HUES6 (cell line): Measurements from ENCODE around the gene RBCK1.

Experiments used
- H3K27ac ChIP-seq: 2 replicates; pipeline ENCODE4 v1.7.0; 2013; ENCODE audit warnings: low read depth, mild to moderate bottlenecking, low read length, inconsistent platforms
- H3K27me3 ChIP-seq: 2 replicates; pipeline ENCODE4 v1.6.1; 2013; ENCODE audit warnings: low read length; ENCODE audit not compliant: control insufficient read depth, insufficient read depth
- H3K36me3 ChIP-seq: 2 replicates; pipeline ENCODE4 v1.6.1; 2013; ENCODE audit warnings: low read length; ENCODE audit not compliant: control insufficient read depth, insufficient read depth
- H3K4me1 ChIP-seq: 2 replicates; pipeline ENCODE4 v1.6.1; 2013; ENCODE audit warnings: low read length; ENCODE audit not compliant: control insufficient read depth, insufficient read depth
- H3K4me3 ChIP-seq: 2 replicates; pipeline ENCODE4 v1.5.1; 2013; ENCODE audit warnings: low read depth, low read length
- H3K9ac ChIP-seq: one replicate; pipeline ENCODE4 v1.6.1; 2013; ENCODE audit warnings: mild to moderate bottlenecking, low read length
- H3K9me3 ChIP-seq: 2 replicates; pipeline ENCODE4 v1.6.1; 2013; ENCODE audit warnings: low read depth, low read length; ENCODE audit not compliant: control insufficient read depth, insufficient read depth

Gene RBCK1

DNA sequence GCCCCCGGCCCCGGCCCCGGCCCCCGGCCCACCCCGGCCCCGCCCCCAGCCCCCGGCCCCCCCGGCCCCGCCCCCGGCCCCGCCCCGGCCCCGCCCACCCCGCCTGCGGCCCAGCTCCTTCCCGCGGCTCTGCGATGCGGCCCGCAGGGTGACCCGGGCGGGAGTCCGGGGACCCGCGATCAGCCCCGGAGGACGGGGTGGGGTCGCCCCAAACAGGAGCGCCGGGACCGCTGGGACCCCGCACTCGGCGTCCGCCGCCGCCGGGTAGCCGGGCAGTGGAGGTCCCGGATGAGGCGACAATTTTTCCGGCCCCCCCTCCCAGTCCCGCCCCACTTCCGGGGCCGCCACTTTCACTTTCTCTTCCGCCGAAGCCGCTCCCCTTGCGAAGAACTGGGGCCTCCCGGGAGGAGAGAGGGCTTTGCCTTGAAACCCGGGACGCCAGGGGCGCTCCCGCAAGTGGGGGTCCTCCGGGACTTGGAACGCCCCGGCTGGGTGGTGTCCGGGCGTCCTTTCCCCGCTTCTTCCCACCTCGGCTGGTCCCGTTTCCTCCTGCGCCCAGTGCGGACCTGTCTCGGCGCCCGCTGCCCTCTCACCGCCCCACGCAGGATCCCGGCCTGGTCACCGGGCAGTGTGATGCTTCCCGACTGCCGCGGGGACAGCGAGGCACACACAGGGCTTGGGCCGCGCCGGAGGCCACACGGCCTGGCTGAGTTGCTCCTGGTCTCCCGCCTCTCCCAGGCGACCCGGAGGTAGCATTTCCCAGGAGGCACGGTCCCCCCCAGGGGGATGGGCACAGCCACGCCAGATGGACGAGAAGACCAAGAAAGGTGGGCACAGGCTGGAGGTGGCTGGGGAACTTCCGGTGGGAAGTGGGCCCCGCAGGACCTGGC is at the start of gene RBCK1:
TSS of gene RBCK1 (plus strand) at position 347 of the 890 bp plus-strand sequence. CDS start at position 806, 459 bp downstream.
- Histone ChIP-seq H3K9me3 (peaks cover 10% of the 10 kb centered on the region; the same call in 1 of the 2 replicates), H3K36me3 (peaks cover 32% of the 10 kb centered on the region), H3K27ac (peak within 1 kb of the TSS; percentile 89; the same call in 1 of the 2 replicates), H3K4me3 (peak within 1 kb of the TSS; percentile 100), H3K4me1 (peaks cover 14% of the 10 kb centered on the region), H3K9ac (peak within 1 kb of the TSS; percentile 93), H3K27me3 (no peaks in the 10 kb centered on the region)

DNA sequence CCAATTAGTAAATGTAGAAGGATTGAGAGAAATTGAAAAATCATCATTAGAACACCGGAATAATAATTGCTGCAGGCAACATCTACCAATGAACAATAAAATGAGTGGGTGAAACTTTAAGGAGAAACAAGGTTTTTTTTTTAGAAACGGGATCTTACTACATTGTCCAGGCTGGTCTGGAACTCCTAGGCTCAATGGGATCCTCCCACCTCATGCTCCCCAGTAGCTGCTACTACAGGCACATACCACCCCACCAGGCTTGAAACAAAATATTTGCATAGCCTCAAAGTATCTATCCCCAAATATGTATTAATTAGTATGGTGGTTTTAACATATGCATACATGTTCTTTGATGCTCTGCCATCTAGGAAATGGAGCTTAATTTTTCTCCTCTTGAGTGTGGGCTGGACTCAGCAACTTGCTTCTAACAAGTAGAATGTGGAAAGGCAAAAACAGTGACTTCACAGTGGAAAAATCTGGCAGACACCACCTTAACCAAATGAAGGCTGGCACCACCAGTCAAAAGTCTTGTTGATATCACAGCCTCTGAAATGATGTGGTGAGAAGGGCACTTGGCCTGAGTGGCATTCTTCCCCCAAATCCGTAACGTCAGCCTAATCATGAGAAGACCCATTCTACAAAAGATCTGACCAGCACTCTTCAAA is 49.1 kb upstream of the RBCK1 start:
- no peaks in the 10 kb centered on the region for H3K9me3 ChIP-seq
- H3K36me3 ChIP-seq: no peaks in the 10 kb centered on the region
- no peak overlapping the region for H3K9ac ChIP-seq
- no peak overlapping the region for H3K27ac ChIP-seq
- H3K27me3 ChIP-seq: no peaks in the 10 kb centered on the region
- H3K4me1 ChIP-seq: peaks cover 8% of the 10 kb centered on the region; the same call in 1 of the 2 replicates
- no peak overlapping the region for H3K4me3 ChIP-seq

DNA sequence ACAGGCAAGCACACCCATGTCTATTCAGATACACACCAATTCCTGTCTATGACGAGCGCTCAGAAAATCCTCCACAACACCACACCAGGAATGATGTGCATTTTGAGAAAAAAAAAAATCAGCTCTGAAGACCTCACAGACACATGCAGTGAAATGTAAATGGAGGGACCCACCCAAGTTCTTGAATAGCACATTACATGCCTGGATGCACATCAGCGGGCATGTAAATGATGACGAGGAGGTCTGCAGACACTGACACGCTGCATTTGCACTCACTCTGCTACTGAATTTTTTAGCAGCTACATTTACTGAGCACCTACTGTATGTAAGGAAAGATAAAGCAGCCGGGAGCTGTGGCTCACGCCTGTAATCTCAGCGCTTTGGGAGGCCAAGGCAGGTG is 46.5 kb upstream of the RBCK1 start:
- no peaks in the 10 kb centered on the region for H3K27me3 ChIP-seq
- H3K36me3 ChIP-seq: no peaks in the 10 kb centered on the region
- peaks cover 8% of the 10 kb centered on the region; the same call in 1 of the 2 replicates for H3K4me1 ChIP-seq
- no peak overlapping the region for H3K9ac ChIP-seq
- no peak overlapping the region for H3K27ac ChIP-seq
- H3K9me3 ChIP-seq: no peaks in the 10 kb centered on the region
- H3K4me3 ChIP-seq: no peak overlapping the region

DNA sequence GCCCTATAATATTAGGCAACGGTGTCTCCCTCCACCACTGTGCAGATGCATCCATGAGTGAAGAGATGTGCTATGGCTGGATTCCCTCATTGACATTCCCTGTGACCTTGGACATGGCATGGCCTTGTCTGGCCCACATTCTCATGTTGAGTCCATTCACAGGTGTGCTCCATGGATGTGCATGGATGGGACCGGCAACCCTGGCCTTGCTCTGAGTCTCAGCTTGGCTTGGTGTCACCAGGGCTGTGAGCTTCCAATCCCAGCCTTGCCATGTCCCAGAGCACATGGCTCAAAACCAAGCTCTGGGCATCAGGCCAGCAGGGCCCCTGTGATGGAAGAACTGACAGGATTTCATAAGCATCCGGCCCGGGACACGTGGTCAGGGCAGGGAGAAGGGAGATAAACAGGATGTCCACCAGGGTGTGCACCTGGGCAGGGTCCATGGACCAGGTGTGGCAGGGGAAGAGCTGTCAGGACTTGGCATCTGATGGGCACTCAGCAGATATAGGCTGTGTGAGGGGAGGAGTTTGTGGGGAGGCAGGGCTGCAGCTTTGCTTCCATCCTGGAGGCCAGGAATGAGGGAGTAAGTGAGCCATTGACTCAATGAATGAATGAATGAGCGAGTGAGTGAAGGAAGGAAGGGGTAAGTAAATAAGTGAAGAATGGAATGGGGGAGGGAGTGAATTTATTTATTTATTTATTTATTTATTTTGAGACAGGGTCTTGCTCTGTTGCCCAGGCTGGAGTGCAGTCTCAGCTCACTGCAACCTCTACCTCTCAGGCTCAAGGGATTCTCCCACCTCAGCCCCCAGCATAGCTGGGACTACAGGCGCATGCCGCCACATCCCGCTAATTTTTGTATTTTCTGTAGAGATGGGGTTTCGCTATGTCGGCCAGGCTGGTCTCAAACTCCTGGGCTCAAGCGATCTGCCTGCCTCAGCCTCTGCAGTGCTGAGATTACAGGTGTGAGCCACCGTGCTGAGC is 45.5 kb upstream of the RBCK1 start:
- Histone ChIP-seq H3K4me1 (peaks cover 8% of the 10 kb centered on the region; the same call in 1 of the 2 replicates), H3K27ac (no peak overlapping the region), H3K9me3 (no peaks in the 10 kb centered on the region), H3K27me3 (no peaks in the 10 kb centered on the region), H3K4me3 (no peak overlapping the region), H3K36me3 (no peaks in the 10 kb centered on the region), H3K9ac (no peak overlapping the region)

GRCh38 chr20:363319-364078 is 44.6 kb upstream of the RBCK1 start:
- Histone ChIP-seq H3K4me1 (peaks cover 8% of the 10 kb centered on the region; the same call in 1 of the 2 replicates), H3K36me3 (no peaks in the 10 kb centered on the region), H3K9ac (no peak overlapping the region), H3K4me3 (no peak overlapping the region), H3K27me3 (no peaks in the 10 kb centered on the region), H3K27ac (no peak overlapping the region), H3K9me3 (no peaks in the 10 kb centered on the region)

- H3K9ac ChIP-seq: no peak overlapping the region
- no peaks in the 10 kb centered on the region for H3K9me3 ChIP-seq
- H3K4me1 ChIP-seq: peaks cover 5% of the 10 kb centered on the region; the same call in 1 of the 2 replicates
- H3K4me3 ChIP-seq: no peak overlapping the region
- no peak overlapping the region for H3K27ac ChIP-seq
- no peaks in the 10 kb centered on the region for H3K36me3 ChIP-seq
- no peaks in the 10 kb centered on the region for H3K27me3 ChIP-seq
These were observed 42.9 kb upstream of the RBCK1 start for GRCh38 chr20:364905-365794.

DNA sequence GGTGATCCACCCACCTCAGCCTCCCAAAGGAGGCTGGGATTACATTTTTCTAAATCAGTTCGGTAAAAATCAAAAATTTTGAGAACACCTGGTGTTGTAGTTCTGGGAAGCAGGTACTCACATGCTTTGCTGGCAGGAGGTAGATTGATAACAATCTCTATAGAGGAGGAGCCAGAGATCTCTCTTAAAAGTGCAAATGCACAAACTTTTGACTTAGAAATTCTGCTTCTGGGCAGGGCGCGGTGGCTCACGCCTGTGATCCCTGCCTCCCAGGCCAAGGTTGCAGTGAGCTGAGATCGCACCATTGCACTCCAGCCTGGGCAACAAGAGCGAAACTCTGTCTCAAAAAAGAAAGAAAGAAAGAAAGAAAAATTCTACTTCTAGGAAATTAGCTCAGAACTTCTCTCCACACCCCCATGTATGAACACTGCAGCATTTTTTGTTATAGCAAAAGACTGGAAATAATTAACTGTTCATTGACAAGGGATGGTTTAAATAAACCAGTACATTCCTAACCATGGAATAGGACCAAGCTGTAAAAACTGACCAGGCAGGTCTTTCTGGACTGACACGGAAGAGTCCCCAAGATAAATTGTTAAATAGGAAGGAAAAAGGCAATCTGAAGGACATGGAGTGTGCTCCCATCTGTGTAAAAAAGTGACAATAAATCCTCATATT is 41.9 kb upstream of the RBCK1 start:
- no peak overlapping the region for H3K4me3 ChIP-seq
- H3K9ac ChIP-seq: no peak overlapping the region
- H3K27ac ChIP-seq: no peak overlapping the region
- H3K27me3 ChIP-seq: no peaks in the 10 kb centered on the region
- H3K4me1 ChIP-seq: 0 out of 2 replicates have a peak, but pooled peaks cover 4% of the 10 kb centered on the region
- no peaks in the 10 kb centered on the region for H3K36me3 ChIP-seq
- no peaks in the 10 kb centered on the region for H3K9me3 ChIP-seq

- Histone ChIP-seq H3K27ac (no peak overlapping the region), H3K9ac (no peak overlapping the region), H3K4me1 (peaks cover 9% of the 10 kb centered on the region), H3K9me3 (no peaks in the 10 kb centered on the region), H3K4me3 (no peak overlapping the region), H3K36me3 (no peaks in the 10 kb centered on the region), H3K27me3 (no peaks in the 10 kb centered on the region)
These were observed 41.2 kb upstream of the RBCK1 start for GRCh38 chr20:366719-367485.

DNA sequence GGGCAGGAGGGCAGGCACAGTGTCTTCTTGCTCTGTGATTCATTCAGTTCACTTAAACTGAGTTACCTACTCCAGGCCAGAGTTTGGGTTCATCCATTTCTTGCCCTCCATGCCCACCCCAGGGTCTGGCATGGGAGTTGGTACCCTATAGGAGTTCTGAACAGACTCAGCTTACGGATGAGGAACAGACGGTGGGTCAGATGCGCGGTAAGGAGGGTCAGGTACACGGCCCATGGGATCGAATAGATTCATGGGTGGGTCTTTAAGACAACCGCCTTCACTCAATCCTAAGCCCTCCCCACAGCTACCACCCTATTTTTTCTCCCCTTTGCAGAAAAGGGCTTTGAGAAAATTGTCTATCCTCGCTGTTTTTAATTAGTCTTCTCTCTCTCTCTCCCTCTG is 40.6 kb upstream of the RBCK1 start:
- H3K9me3 ChIP-seq: no peaks in the 10 kb centered on the region
- H3K9ac ChIP-seq: no peak overlapping the region
- no peaks in the 10 kb centered on the region for H3K36me3 ChIP-seq
- no peak overlapping the region for H3K27ac ChIP-seq
- no peaks in the 10 kb centered on the region for H3K27me3 ChIP-seq
- no peak overlapping the region for H3K4me3 ChIP-seq
- H3K4me1 ChIP-seq: peaks cover 13% of the 10 kb centered on the region
